Lower lobe of right lung (tissue), 2 donors: ENCODE data around the gene PROKR1. TPM values are rescaled to one million over a fixed set of nuclear protein-coding genes. Genes with fewer than 3 reads are reported as not detected.

Experiments used
- ATAC-seq, 2 donors: fragments of 200-7000 bp; cut with Tn5 transposase; one replicate each; pipeline ENCODE4 v1.9.1; 2020 to 2022; ENCODE audit warnings: mild to moderate bottlenecking in 2 of 2, moderate library complexity in 2 of 2
- DNase-seq: peaks from one replicate; pipeline ENCODE4 v3.0.0-alpha.2; 2020
- H3K27ac ChIP-seq: fragments of 200-600 bp; one replicate; pipeline ENCODE4 v1.8.0; 2022
- H3K27me3 ChIP-seq: fragments of 200-600 bp; one replicate; pipeline ENCODE4 v1.8.0; 2022; ENCODE audit warnings: low read depth
- H3K36me3 ChIP-seq: fragments of 200-600 bp; one replicate; pipeline ENCODE4 v1.8.0; 2022; ENCODE audit warnings: mild to moderate bottlenecking
- H3K4me1 ChIP-seq: fragments of 200-600 bp; one replicate; pipeline ENCODE4 v1.8.0; 2022
- H3K4me3 ChIP-seq: fragments of 200-600 bp; one replicate; pipeline ENCODE4 v1.8.0; 2022; ENCODE audit warnings: mild to moderate bottlenecking
- H3K9me3 ChIP-seq: fragments of 200-600 bp; one replicate; pipeline ENCODE4 v1.8.0; 2022
- intact Hi-C: fragments of 100-400 bp; cut with DNase I; formaldehyde crosslinking; loops from one replicate; pipeline ENCODE4 v1.11.0; 2022
- total RNA-seq: library from RNA; stranded (reverse); fragmentation: NEBNext Ultra II Directional; extraction: Animal tissue kit (Norgen Biotek cat#: 25700); gene quantifications from one replicate; pipeline ENCODE4 v1.2.1, GENCODE V29; 2021
- TF ChIP-seq, protein P1 (sequence below): fragments of 200-600 bp; IDR thresholded peaks from one replicate; pipeline ENCODE4 v1.8.0; 2022; ENCODE audit warnings: antibody characterized with exemption, mild to moderate bottlenecking
- donor health status: DM: no; HTN: yes; CAD: no; lungs with severe emphysema.

The PROKR1 gene
- total RNA-seq, 1 donor from 2014 or later = not detected

DNA sequence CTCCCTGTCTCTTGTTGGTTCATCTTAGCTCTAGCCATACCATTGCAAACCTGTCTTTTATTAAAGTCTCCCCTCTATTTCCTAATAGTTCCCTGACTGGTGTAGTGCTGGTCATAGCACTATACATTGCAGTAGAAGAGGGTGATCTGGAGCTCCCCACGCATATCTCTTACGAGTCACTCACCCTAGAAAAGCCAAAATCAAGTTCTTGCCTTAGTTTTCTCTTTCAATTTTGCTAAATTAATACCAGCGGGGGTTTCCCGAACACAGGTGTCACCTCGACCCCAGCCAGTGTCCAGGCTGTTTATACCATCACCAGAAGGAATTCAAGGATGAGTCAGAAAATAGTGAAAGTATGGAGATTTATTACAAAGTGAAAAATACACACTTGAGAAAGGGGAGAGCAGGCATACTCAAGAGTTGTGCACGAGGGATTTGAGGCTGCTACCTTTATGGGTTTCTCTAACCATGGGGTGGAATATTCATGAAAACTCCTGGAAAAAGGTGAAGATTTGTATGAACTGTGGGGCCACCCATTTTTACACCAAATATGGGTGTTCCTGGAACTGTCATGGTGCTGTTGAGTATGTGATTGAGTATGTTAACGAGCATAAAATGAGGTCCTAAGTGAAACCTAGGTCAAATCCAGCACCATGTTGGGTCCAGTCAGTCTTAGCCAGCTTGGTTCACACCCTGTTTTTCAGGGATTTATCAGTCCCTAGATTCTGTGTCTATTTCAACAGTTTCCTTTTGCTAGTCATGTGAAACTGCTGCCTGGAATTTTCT is 20.2 kb downstream of the PROKR1 start:
- ATAC-seq = no peak
- Histone ChIP-seq H3K9me3 (no peaks in the 10 kb centered on the region), H3K4me1 (no peaks in the 10 kb centered on the region), H3K36me3 (no peaks in the 10 kb centered on the region), H3K4me3 (no peak overlapping the region), H3K27ac (no peak overlapping the region), H3K27me3 (no peaks in the 10 kb centered on the region)
- DNase-seq = no peak
- intact Hi-C loops = no loop called here
- TF ChIP-seq, protein P1, sequence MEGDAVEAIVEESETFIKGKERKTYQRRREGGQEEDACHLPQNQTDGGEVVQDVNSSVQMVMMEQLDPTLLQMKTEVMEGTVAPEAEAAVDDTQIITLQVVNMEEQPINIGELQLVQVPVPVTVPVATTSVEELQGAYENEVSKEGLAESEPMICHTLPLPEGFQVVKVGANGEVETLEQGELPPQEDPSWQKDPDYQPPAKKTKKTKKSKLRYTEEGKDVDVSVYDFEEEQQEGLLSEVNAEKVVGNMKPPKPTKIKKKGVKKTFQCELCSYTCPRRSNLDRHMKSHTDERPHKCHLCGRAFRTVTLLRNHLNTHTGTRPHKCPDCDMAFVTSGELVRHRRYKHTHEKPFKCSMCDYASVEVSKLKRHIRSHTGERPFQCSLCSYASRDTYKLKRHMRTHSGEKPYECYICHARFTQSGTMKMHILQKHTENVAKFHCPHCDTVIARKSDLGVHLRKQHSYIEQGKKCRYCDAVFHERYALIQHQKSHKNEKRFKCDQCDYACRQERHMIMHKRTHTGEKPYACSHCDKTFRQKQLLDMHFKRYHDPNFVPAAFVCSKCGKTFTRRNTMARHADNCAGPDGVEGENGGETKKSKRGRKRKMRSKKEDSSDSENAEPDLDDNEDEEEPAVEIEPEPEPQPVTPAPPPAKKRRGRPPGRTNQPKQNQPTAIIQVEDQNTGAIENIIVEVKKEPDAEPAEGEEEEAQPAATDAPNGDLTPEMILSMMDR = no peak

DNA sequence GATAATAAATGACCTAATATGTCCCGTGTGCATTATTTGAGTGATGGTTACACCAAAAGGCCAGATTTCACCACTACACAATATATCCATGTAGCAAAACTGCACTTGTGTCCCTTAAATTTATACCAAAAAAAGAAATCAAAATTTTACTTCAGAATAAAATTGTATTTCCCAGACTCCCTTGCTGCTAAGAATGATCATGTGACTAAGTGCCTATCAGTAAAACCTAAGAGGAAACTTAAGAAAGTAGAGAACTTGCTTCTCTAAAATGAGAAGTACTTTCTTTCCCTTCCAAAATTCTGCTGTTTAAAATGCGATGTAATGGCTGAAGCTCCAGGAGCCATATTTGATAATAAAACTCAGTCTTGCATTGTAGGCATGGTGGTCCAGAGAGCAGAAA is 24.0 kb downstream of the PROKR1 start:
- H3K4me1 ChIP-seq = no peaks in the 10 kb centered on the region
- H3K27me3 ChIP-seq = no peaks in the 10 kb centered on the region
- no peaks in the 10 kb centered on the region for H3K36me3 ChIP-seq
- H3K4me3 ChIP-seq = no peak overlapping the region
- TF ChIP-seq, protein P1 = no peak
- intact Hi-C loops = no loop called here
- no peak overlapping the region for H3K27ac ChIP-seq
- DNase-seq (no peak), ATAC-seq (no peak)
- no peaks in the 10 kb centered on the region for H3K9me3 ChIP-seq

DNA sequence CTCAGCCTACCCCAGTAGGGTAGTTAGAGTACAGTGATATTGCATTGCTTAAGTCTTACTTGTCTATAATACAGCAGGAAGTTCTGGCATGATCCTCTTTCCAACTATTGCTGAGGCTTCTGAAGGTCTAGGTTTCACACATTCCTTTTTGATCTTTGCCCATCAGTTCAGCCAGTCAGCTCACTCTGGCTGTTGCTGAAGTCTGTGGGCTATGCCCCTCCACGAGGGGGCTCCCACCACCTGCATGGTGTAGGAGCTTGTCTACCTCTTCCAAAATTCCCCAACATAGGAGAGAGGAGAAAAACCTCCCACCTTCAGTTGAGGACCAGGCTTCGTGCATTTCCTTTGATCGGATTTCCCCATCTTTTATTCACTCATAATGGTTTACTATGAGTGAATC is 26.3 kb downstream of the PROKR1 start:
- no peak overlapping the region for H3K27ac ChIP-seq
- no peaks in the 10 kb centered on the region for H3K9me3 ChIP-seq
- H3K27me3 ChIP-seq = no peaks in the 10 kb centered on the region
- ATAC-seq = no peak
- no peaks in the 10 kb centered on the region for H3K4me1 ChIP-seq
- intact Hi-C loops = no loop called here
- no peak overlapping the region for H3K4me3 ChIP-seq
- no peaks in the 10 kb centered on the region for H3K36me3 ChIP-seq
- TF ChIP-seq, protein P1 = no peak
- DNase-seq = no peak

DNA sequence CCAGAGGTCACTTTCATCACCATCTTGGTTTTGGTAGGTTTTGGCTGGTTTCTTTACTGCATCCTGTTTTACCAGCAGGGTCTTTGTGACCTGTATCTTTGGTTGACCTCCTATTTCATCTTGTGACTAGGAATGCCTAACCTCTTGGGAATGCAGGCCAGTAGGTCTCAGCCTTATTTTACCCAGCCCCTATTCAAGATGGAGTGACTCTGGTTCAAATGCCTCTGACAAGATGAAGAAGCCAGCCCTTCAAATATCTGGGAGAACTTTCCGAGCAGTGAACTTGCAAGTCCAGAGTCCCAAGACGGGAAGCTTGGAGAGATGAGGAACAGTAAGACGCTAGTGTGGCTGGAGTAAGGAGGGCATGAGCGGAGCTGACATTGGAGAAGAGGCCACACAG is 28.6 kb downstream of the PROKR1 start:
- H3K4me3 ChIP-seq = no peak overlapping the region
- intact Hi-C loops = no loop called here
- no peaks in the 10 kb centered on the region for H3K27me3 ChIP-seq
- DNase-seq (no peak), ATAC-seq (no peak)
- TF ChIP-seq, protein P1 = no peak
- no peak overlapping the region for H3K27ac ChIP-seq
- no peaks in the 10 kb centered on the region for H3K9me3 ChIP-seq
- no peaks in the 10 kb centered on the region for H3K36me3 ChIP-seq
- no peaks in the 10 kb centered on the region for H3K4me1 ChIP-seq

DNA sequence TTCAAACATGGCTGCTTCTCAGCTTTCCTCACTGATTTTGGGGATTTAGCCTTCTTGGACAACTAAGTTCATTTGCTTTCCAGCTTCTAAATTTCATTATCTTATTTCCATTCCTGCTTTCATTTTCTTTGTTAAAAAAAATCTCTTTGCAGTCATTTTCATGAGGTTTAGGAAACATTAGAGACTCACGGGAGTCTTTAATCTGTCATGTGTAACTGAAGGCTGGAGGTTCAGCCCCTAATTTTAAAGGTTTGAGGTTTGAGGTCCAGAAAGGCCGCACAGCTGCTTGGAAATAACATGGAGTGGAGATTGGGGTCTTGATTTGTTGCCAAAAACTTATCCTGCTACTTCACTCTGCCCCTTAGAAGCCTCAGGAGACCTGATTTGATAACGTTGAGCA is 30.3 kb downstream of the PROKR1 start:
- Histone ChIP-seq H3K27me3 (no peaks in the 10 kb centered on the region), H3K4me3 (no peak overlapping the region), H3K9me3 (no peaks in the 10 kb centered on the region), H3K36me3 (no peaks in the 10 kb centered on the region), H3K4me1 (no peaks in the 10 kb centered on the region), H3K27ac (no peak overlapping the region)
- intact Hi-C loops = no loop called here
- DNase-seq (no peak), ATAC-seq (no peak)
- TF ChIP-seq, protein P1 = no peak
